GM21619 (cell line): ENCODE measurements around the gene EIF3L.
A peak's percentile ranks its signal among the peaks of the same experiment; 100 is the strongest.

ENCODE experiments used
- ATAC-seq: cut with Tn5 transposase; IDR thresholded peaks from one replicate; pipeline ENCODE4 v1.9.1; 2021; ENCODE audit not compliant: unreplicated experiment

EIF3L gene

DNA sequence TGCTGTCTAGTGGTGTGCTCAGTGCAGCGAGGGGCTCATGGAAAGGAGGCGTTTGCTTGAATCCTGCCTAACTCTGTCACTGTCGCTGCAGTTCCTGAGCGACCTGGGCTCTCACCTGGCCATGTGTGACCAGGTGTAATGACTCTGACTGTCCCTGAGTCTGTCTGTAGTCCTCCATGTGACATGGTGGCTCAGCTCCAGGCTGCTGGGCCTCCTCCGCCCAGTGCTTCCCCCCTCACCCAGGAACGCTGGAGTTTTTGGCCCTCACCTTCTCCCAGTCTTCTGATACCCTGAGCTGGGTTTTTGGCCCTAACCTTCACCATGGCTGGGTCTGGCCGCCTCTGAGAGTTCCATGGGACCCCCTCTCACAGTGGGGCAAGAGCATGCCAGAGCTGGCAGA, 77.1 kb downstream of the EIF3L start:
- ATAC-seq, result no peak

DNA sequence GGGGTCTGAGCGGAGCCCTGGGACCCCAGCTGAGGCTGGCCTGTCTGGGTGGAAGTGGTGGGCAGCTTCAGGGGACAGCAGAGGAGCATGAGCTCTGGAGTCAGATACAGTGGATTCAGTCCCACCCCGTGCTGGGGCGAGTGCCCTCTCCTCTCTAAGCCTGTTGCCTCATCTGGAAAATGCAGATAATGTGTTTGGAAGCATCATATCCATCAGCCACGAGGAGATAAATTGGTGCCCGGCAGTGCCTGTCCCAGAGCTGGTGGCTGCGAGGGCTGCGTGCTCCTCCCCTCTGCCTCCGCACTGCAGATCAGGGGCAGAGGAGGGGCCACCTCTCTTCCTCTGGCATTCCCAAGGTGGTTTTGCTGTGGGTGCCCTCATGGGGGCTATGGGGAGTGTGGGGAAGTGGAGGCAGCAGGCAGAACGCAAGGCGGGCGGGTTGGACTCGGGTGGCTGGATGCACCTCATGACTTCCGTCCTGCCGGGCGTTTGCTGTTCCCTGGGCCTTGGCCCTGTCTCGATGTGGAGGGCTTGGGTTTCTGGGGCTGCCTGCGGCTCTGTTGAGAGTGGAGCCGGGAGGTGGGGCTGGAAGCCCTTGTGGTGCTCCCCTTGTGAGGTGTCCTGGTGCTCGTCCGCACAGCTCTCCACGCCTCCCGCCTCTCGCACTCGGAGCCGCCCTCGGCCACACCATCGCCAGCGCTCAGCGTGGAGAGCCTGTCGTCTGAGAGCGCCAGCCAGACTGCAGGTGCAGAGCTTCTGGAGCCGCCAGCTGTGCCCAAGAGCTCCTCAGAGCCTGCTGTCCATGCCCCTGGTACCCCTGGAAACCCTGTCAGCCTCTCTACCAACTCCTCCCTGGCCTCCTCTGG, 77.8 kb downstream of the EIF3L start:
- ATAC-seq, result no peak

GRCh38 chr22:37927637-37927936, 78.4 kb downstream of the EIF3L start:
- ATAC-seq, result no peak

DNA sequence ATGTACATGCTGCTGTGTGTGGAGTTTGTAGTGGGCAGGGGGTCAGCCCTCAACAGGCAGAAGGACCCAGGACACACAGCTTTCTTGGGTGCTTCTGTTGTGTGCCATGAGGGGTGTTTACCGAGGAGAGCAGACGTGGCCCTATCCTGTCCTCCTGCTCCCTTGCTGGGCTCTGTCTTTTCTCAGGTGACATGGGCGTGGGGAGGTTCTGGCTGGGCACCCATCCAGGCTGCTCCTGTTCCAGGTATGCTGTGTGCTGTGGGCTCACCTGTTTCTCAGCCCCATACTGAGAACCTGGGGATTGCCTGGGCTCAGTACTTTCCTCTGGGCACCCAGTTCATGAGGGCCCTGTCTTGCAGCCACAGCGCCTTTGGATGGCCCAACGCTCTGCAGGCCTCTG, 80.2 kb downstream of the EIF3L start:
- ATAC-seq, result no peak

- ATAC-seq, result no peak
Measured at GRCh38 chr22:37930270-37930951, 81.2 kb downstream of the EIF3L start.

GRCh38 chr22:37930952-37931440, 81.8 kb downstream of the EIF3L start:
- no peak for ATAC-seq

DNA sequence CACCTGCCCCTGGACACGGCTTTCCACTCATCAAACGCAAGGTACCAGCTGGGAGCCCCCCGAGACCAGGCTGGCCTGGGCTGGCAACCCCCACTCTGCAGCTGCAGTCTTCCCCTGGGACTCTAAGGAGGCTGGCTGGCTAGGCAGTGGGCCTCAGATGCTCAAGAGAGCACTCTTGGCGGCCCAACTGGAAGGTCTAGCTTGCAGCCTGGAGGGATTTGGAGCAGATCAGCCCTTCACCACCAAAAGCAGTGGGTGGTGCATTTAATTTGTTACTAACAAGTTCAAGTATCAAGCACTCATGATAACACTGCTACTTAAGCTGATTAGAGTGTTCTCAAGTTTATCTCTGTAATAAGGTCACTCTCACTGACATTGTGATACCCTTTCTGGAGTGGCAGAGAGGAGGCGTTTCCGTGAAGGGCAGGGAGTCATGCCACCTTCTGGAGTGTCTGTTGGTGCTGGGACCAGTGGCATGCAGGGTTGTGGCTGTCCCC, 82.7 kb downstream of the EIF3L start:
- ATAC-seq, result no peak

GRCh38 chr22:37932401-37932800, 83.2 kb downstream of the EIF3L start:
- ATAC-seq, result no peak

GRCh38 chr22:37932821-37933578, 83.8 kb downstream of the EIF3L start:
- ATAC-seq, result no peak

DNA sequence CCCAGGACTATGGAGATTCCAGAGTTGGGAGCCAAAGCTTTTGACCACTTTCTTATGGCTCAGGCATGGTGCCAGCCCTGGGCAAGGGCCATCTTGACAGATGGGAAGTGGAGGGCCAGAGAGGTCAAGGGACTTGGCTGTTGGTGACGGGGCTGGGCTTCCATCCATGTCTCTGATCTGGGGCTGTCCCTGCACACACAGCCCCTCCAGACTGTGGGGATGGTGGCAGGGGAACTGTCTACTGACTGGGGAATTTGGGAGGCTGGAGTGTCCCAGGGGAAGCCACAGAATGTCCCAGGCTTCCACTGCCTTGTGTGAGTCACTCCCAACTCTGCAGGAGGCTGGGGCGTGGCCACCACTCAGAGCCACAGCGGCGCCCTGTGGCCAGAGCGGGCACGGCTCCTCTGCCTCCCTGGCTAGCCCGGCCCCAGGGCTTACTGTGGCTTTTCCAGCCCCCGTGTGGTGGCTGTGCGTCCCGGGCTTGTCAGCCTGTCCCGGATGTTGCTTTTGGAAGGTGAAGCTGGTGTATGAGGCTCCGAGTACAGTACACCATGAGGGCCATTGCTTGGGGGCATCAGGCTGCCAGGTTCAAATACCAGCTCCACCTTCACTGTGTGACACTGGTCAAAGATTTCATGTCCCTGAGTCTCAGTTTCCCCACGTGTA, 84.6 kb downstream of the EIF3L start:
- peak; percentile 74 for ATAC-seq
